Neural progenitor cell (in vitro differentiated cells): ENCODE measurements around the gene DYNLT3.

Experiments used
- EZH2 ChIP-seq: fragments of 200-600 bp; sonication (generic); IDR thresholded peaks from 2 replicates; pipeline ENCODE4 v1.6.1; 2017; ENCODE audit warnings: antibody characterized with exemption, mild to moderate bottlenecking, moderate library complexity
- EZH2phosphoT487 ChIP-seq: fragments of 200-600 bp; sonication (generic); IDR thresholded peaks from 2 replicates; pipeline ENCODE4 v1.6.1; 2017; ENCODE audit warnings: antibody characterized with exemption
- TF ChIP-seq, protein P1 (sequence below): fragments of 200-600 bp; sonication (generic); IDR thresholded peaks from 2 replicates; pipeline ENCODE4 v1.5.1; 2017; ENCODE audit warnings: antibody characterized with exemption, mild to moderate bottlenecking

DNA sequence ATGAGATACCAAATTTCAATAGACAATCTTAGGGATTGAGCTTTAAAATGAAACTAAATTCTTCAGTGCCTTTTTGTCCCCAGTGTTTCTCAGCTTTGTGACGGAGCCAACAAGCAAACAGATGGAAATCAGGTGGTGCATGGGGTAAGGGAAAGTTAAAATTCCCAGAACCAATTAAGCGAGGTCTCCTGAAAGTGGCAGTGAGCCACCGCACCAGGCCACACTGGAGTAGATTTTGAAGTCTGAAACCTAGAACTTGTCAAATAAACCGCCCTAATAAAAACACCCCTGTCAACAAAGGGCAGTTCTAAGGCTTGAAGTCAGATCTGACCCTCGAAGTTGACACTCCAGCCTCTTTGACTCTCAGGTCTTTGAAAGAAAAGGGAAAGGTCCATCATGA is 40.6 kb upstream of the DYNLT3 start:
- TF ChIP-seq EZH2 = no peak
- TF ChIP-seq, protein P1, sequence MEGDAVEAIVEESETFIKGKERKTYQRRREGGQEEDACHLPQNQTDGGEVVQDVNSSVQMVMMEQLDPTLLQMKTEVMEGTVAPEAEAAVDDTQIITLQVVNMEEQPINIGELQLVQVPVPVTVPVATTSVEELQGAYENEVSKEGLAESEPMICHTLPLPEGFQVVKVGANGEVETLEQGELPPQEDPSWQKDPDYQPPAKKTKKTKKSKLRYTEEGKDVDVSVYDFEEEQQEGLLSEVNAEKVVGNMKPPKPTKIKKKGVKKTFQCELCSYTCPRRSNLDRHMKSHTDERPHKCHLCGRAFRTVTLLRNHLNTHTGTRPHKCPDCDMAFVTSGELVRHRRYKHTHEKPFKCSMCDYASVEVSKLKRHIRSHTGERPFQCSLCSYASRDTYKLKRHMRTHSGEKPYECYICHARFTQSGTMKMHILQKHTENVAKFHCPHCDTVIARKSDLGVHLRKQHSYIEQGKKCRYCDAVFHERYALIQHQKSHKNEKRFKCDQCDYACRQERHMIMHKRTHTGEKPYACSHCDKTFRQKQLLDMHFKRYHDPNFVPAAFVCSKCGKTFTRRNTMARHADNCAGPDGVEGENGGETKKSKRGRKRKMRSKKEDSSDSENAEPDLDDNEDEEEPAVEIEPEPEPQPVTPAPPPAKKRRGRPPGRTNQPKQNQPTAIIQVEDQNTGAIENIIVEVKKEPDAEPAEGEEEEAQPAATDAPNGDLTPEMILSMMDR = no peak
- no peak for TF ChIP-seq EZH2phosphoT487
